HepG2 (cell line): ENCODE results near the gene MACROH2A1. TPM values are rescaled to one million over a fixed set of nuclear protein-coding genes. Genes with fewer than 3 reads are reported as not detected.

Experiments
- ATAC-seq: fragments of 200-7000 bp; cut with Tn5 transposase; 3 replicates; pipeline ENCODE4 v1.9.1; 2020; ENCODE audit warnings: mild to moderate bottlenecking, moderate library complexity
- BruUV-seq: library from RNA; stranded (reverse); fragments of 400-500 nt; replicated peaks from 2 replicates; lab custom pipeline; 2021; lab: Mats Ljungman, UMichigan
- CTCF ChIA-PET: fragments of 300-600 bp; formaldehyde crosslinking; extraction: SDS; loops from one replicate; lab custom pipeline; 2021; ENCODE audit warnings: low total read pairs, inconsistent platforms, low intra/inter-chr PET ratio; lab: Yijun Ruan, JAX
- POLR2A ChIA-PET: fragments of 350-600 bp; sonication (Branson Sonifier 250); formaldehyde crosslinking; loops from one replicate; lab custom pipeline; 2020; ENCODE audit warnings: antibody characterized with exemption, inconsistent platforms; lab: Yijun Ruan, JAX
- DNase-seq: peaks from one replicate; pipeline ENCODE4 v3.0.0-alpha.2; 2015; ENCODE audit warnings: low spot score
- FAIRE-seq: peaks from 3 replicates; lab custom pipeline; 2011; peaks lifted over from hg19 to GRCh38; lab: Jason Lieb, UNC
- H2AFZ ChIP-seq: one replicate; pipeline ENCODE4 v1.6.1; 2011; ENCODE audit warnings: low read length, inconsistent platforms
- H3K27ac ChIP-seq: fragments of 300-600 bp; 3 replicates; pipeline ENCODE4 v1.8.0; 2011; ENCODE audit warnings: mixed run types, mild to moderate bottlenecking, mixed read lengths, low read length, inconsistent platforms; ENCODE audit not compliant: insufficient read depth; ENCODE audit errors: extremely low read length
- H3K27me3 ChIP-seq, 2 experiments: fragments of 200-600 bp in 1 of 2; 2 replicates in 1 of 2; 3 replicates in 1 of 2; pipeline versions ENCODE4 v1.6.0 to v1.8.0; 2011; ENCODE audit warnings: low read length in 2 of 2, mild to moderate bottlenecking in 2 of 2, moderate library complexity in 2 of 2, inconsistent platforms in 1 of 2; ENCODE audit not compliant: insufficient read depth in 2 of 2, control insufficient read depth in 1 of 2
- H3K36me3 ChIP-seq, 2 experiments: fragments of 200-600 bp in 1 of 2; replicated peaks in 1 of 2; 2 replicates in 1 of 2; 3 replicates in 1 of 2; pipeline versions ENCODE4 v1.5.1 to v1.8.0; 2011; ENCODE audit warnings: low read length in 2 of 2, inconsistent platforms in 1 of 2; ENCODE audit not compliant: insufficient read depth in 2 of 2, control insufficient read depth in 1 of 2
- H3K4me1 ChIP-seq: 2 replicates; pipeline ENCODE4 v1.5.1; 2012; ENCODE audit warnings: low read length, inconsistent platforms; ENCODE audit not compliant: insufficient read depth
- H3K4me2 ChIP-seq: 2 replicates; pipeline ENCODE4 v1.6.0; 2011; ENCODE audit warnings: low read depth, low read length, inconsistent platforms
- H3K4me3 ChIP-seq, 3 experiments: fragments of 200-600 bp in 1 of 3; sonication (generic), shearing (Covaris generic) in 1 of 3; replicated peaks in 1 of 3; 2 replicates each; pipeline ENCODE4 v1.5.1; 2011 to 2016; ENCODE audit warnings: low read length in 3 of 3, inconsistent platforms in 2 of 3, low read depth in 2 of 3, mild to moderate bottlenecking in 2 of 3, control low read depth in 1 of 3, mixed read lengths in 1 of 3; ENCODE audit not compliant: insufficient read depth in 1 of 3
- H3K79me2 ChIP-seq: one replicate; pipeline ENCODE4 v1.6.1; 2011; ENCODE audit warnings: low read length, inconsistent platforms; ENCODE audit not compliant: insufficient read depth
- H3K9ac ChIP-seq: 2 replicates; pipeline ENCODE4 v1.6.0; 2011; ENCODE audit warnings: mild to moderate bottlenecking, low read depth, low read length, inconsistent platforms; ENCODE audit not compliant: insufficient read depth
- H3K9me3 ChIP-seq: 2 replicates; pipeline ENCODE4 v1.5.1; 2012; ENCODE audit warnings: mild to moderate bottlenecking, low read length
- H4K20me1 ChIP-seq: 2 replicates; pipeline ENCODE4 v1.6.0; 2011; ENCODE audit warnings: inconsistent platforms, mild to moderate bottlenecking, low read length, moderate library complexity; ENCODE audit not compliant: insufficient read depth
- DR1 ChIP-seq: sonication (generic); formaldehyde crosslinking; IDR thresholded peaks from 2 replicates; pipeline ENCODE4 v1.8.0; 2021; ENCODE audit warnings: mild to moderate bottlenecking, missing genetic modification reagents, inconsistent platforms
- ELF1 ChIP-seq: sonication (generic); formaldehyde crosslinking; IDR thresholded peaks from 2 replicates; pipeline ENCODE4 v1.4.0; 2020; ENCODE audit warnings: missing genetic modification reagents
- ETV5 ChIP-seq: IDR thresholded peaks from 2 replicates; pipeline ENCODE4 v1.6.1; 2018; ENCODE audit warnings: missing biosample characterization, missing genetic modification reagents, inconsistent platforms, borderline replicate concordance
- MIER2 ChIP-seq: IDR thresholded peaks from 2 replicates; pipeline ENCODE4 v1.6.1; 2016; ENCODE audit warnings: missing biosample characterization, missing genetic modification reagents
- MTF2 ChIP-seq: sonication (generic); formaldehyde crosslinking; IDR thresholded peaks from 2 replicates; pipeline ENCODE4 v1.5.0; 2020; ENCODE audit warnings: missing genetic modification reagents, borderline replicate concordance
- MYNN ChIP-seq: sonication (generic); formaldehyde crosslinking; IDR thresholded peaks from 2 replicates; pipeline ENCODE4 v1.4.0; 2020; ENCODE audit warnings: mild to moderate bottlenecking, low read depth, missing genetic modification reagents
- SMARCC2 ChIP-seq: fragments of 450-650 bp; IDR thresholded peaks from 2 replicates; pipeline ENCODE4 v1.6.1; 2017; ENCODE audit warnings: antibody characterized with exemption, mild to moderate bottlenecking
- SMC3 ChIP-seq: IDR thresholded peaks from 2 replicates; pipeline ENCODE4 v1.6.1; 2011; ENCODE audit warnings: low read length, improper control_type of control experiment
- SNAPC2 ChIP-seq: sonication (generic); formaldehyde crosslinking; IDR thresholded peaks from 2 replicates; pipeline ENCODE4 v1.8.1; 2022; ENCODE audit warnings: mild to moderate bottlenecking, missing genetic modification reagents
- SOX6 ChIP-seq, 2 experiments: fragments of 450-650 bp in 1 of 2; sonication (generic) in 1 of 2; formaldehyde crosslinking in 1 of 2; IDR thresholded peaks; 2 replicates each; pipeline versions ENCODE4 v1.4.0 to v1.6.1; 2017 to 2020; ENCODE audit warnings: antibody characterized with exemption in 1 of 2, mild to moderate bottlenecking in 1 of 2, missing genetic modification reagents in 1 of 2
- ZNF138 ChIP-seq: sonication (generic); formaldehyde crosslinking; IDR thresholded peaks from 2 replicates; pipeline ENCODE4 v1.5.0; 2020; ENCODE audit warnings: mild to moderate bottlenecking, low read depth, missing genetic modification reagents
- ZNF143 ChIP-seq: sonication (generic); formaldehyde crosslinking; IDR thresholded peaks from 2 replicates; pipeline ENCODE4 v1.4.0; 2020; ENCODE audit warnings: missing genetic modification reagents
- ZNF256 ChIP-seq: sonication (generic); formaldehyde crosslinking; conservative IDR thresholded peaks from 2 replicates; pipeline ENCODE4 v1.4.0; 2020; ENCODE audit warnings: missing genetic modification reagents
- WGBS: methylation state at CpG from one replicate; pipeline ENCODE4 v1.1.6; 2017; ENCODE audit warnings: low lambda C conversion rate; 5-methylcytosine and 5-hydroxymethylcytosine counted together
- in situ Hi-C: cut with HindIII; loops from 2 replicates; pipeline ENCODE4 v1.10.0; 2017; ENCODE audit warnings: low pct_unique_long_range_greater_than_20kb; ENCODE audit not compliant: extremely low pct_ligation_motif_present
- intact Hi-C: fragments of 100-400 bp; cut with micrococcal nuclease; formaldehyde crosslinking; loops from one replicate; pipeline ENCODE4 v1.10.0; 2022; ENCODE audit not compliant: unreplicated experiment
- polyA plus RNA-seq, 8 experiments: library from polyadenylated mRNA; depleted of rRNA in 3 of 8; stranded (reverse) in 7 of 8; unstranded in 1 of 8; fragments of >200 nt; fragmentation: Illumina TruSeq in 4 of 8; extraction: Trizol in 4 of 8; gene quantifications; 2 replicates each; pipeline versions ENCODE4 v1.2.1 to v1.2.3, GENCODE V29; 2011 to 2016; ENCODE audit warnings: low read depth in 4 of 8, missing spikeins in 1 of 8, mixed read lengths in 1 of 8; ENCODE audit not compliant: insufficient read depth in 1 of 8
- total RNA-seq, 5 experiments: library from RNA; depleted of rRNA; stranded (reverse); fragments of >200 nt; fragmentation: Illumina TruSeq; extraction: Trizol; gene quantifications; 2 replicates each; pipeline ENCODE4 v1.2.3, GENCODE V29; 2016; ENCODE audit warnings: low read depth in 1 of 5
- TF ChIP-seq, protein P1 (sequence below): sonication (generic); formaldehyde crosslinking; IDR thresholded peaks from 2 replicates; pipeline ENCODE4 v1.5.1; 2020; ENCODE audit warnings: mild to moderate bottlenecking, missing genetic modification reagents
- TF ChIP-seq, protein P2 (sequence below): sonication (generic); formaldehyde crosslinking; IDR thresholded peaks from 2 replicates; pipeline ENCODE4 v1.5.0; 2020; ENCODE audit warnings: missing genetic modification reagents, mild to moderate bottlenecking, borderline replicate concordance
- TF ChIP-seq, protein P3 (sequence below): sonication (generic); formaldehyde crosslinking; IDR thresholded peaks from 2 replicates; pipeline ENCODE4 v1.5.1; 2020; ENCODE audit warnings: mild to moderate bottlenecking, moderate library complexity, missing genetic modification reagents

Gene MACROH2A1
- total and polyA plus RNA-seq, 2 of the 13 experiments (the other 11 are each of a cell fraction or from before 2014, with no cell fraction given) = 69.1 to 158 TPM

DNA sequence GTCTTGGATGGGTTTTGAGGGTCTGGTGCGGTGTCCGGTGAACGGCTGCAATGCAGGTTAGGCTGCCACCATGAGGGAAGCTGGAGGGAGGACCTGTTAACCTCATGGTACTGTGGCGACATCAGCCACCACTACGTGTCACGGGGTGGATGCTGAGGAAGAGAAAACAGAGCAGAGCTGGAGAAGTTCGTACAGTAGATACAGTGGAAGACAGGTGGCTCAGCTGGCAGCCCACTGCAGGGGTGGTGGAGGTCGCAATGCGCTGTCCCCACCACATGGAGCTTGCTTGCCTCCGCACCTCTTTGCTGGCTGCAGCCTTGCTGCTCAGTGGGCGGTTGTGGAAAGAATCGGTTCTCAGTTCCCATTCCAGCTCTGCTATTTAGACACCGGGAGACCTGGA, 45.3 kb upstream of the MACROH2A1 start:
- no peak overlapping the region for H3K4me3 ChIP-seq
- POLR2A ChIA-PET = no interaction called here
- no peak for TF ChIP-seq SNAPC2 (CRISPR knock-in tag)
- TF ChIP-seq ZNF143 (CRISPR knock-in tag) = no peak
- TF ChIP-seq ZNF138 (CRISPR knock-in tag) = no peak
- no peak for TF ChIP-seq MIER2
- no peak for TF ChIP-seq MTF2
- TF ChIP-seq SMC3 = no peak
- TF ChIP-seq, protein P1, sequence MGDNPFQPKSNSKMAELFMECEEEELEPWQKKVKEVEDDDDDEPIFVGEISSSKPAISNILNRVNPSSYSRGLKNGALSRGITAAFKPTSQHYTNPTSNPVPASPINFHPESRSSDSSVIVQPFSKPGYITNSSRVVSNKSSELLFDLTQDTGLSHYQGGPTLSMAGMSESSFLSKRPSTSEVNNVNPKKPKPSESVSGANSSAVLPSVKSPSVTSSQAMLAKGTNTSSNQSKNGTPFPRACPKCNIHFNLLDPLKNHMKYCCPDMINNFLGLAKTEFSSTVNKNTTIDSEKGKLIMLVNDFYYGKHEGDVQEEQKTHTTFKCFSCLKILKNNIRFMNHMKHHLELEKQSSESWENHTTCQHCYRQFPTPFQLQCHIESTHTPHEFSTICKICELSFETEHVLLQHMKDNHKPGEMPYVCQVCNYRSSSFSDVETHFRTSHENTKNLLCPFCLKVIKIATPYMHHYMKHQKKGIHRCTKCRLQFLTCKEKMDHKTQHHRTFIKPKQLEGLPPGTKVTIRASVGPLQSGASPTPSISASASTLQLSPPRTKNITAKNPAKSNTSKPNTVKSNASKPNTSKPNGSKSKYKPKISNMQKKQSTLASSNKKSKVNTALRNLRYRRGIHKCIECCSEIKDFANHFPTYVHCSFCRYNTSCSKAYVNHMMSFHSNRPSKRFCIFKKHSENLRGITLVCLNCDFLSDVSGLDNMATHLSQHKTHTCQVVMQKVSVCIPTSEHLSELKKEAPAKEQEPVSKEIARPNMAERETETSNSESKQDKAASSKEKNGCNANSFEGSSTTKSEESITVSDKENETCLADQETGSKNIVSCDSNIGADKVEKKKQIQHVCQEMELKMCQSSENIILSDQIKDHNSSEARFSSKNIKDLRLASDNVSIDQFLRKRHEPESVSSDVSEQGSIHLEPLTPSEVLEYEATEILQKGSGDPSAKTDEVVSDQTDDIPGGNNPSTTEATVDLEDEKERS = no peak
- no peak for TF ChIP-seq MYNN (CRISPR knock-in tag)
- TF ChIP-seq SMARCC2 = no peak
- TF ChIP-seq, protein P2, sequence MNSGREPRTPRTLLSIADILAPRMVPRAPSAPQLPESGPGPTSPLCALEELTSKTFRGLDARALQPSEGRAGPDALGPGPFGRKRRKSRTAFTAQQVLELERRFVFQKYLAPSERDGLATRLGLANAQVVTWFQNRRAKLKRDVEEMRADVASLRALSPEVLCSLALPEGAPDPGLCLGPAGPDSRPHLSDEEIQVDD (CRISPR knock-in tag) = no peak
- no peak for TF ChIP-seq SOX6 (IDR thresholded peaks at IDR 0.05)
- TF ChIP-seq SOX6 (CRISPR knock-in tag; IDR thresholded peaks at IDR 0.05) = no peak
- TF ChIP-seq ETV5 = no peak
- no peak for TF ChIP-seq ZNF256
- TF ChIP-seq DR1 (CRISPR knock-in tag) = no peak
- no peak for TF ChIP-seq ELF1 (CRISPR knock-in tag)
- TF ChIP-seq, protein P3, sequence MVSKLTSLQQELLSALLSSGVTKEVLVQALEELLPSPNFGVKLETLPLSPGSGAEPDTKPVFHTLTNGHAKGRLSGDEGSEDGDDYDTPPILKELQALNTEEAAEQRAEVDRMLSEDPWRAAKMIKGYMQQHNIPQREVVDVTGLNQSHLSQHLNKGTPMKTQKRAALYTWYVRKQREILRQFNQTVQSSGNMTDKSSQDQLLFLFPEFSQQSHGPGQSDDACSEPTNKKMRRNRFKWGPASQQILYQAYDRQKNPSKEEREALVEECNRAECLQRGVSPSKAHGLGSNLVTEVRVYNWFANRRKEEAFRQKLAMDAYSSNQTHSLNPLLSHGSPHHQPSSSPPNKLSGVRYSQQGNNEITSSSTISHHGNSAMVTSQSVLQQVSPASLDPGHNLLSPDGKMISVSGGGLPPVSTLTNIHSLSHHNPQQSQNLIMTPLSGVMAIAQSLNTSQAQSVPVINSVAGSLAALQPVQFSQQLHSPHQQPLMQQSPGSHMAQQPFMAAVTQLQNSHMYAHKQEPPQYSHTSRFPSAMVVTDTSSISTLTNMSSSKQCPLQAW (CRISPR knock-in tag) = no peak
- no peak overlapping the region for H3K27ac ChIP-seq
- FAIRE-seq (no peak), DNase-seq (no peak), ATAC-seq (no peak)
- no peak overlapping the region for H3K4me2 ChIP-seq
- no peaks in the 10 kb centered on the region for H3K79me2 ChIP-seq
- CTCF ChIA-PET = no interaction called here
- no peaks in the 10 kb centered on the region for H3K36me3 ChIP-seq
- H3K9ac ChIP-seq = no peak overlapping the region
- intact Hi-C loops = no loop called here
- H4K20me1 ChIP-seq = no peaks in the 10 kb centered on the region
- no peak overlapping the region for H2AFZ ChIP-seq
- BruUV-seq = no TSS peak
- no peaks in the 10 kb centered on the region for H3K4me1 ChIP-seq
- H3K27me3 ChIP-seq = peaks cover 6 to 68% of the 10 kb centered on the region in 2 experiments; a peak in 4 of 5 replicates
- in situ Hi-C loops = no loop called here
- 64% methylated on average over 13 of the region's 13 CpGs for WGBS
- H3K9me3 ChIP-seq = no peaks in the 10 kb centered on the region
